Erythroblast (primary cell): Measurements from ENCODE around the gene DLEC1.

ENCODE experiments used
- GATA1 ChIP-seq: IDR thresholded peaks from 2 replicates; pipeline ENCODE4 v1.6.1; 2011; ENCODE audit warnings: low read depth, mild to moderate bottlenecking, control low read depth, low read length, moderate library complexity
- POLR2A ChIP-seq: IDR thresholded peaks from 2 replicates; pipeline ENCODE4 v1.6.1; 2011; ENCODE audit warnings: mild to moderate bottlenecking, low read length

DNA sequence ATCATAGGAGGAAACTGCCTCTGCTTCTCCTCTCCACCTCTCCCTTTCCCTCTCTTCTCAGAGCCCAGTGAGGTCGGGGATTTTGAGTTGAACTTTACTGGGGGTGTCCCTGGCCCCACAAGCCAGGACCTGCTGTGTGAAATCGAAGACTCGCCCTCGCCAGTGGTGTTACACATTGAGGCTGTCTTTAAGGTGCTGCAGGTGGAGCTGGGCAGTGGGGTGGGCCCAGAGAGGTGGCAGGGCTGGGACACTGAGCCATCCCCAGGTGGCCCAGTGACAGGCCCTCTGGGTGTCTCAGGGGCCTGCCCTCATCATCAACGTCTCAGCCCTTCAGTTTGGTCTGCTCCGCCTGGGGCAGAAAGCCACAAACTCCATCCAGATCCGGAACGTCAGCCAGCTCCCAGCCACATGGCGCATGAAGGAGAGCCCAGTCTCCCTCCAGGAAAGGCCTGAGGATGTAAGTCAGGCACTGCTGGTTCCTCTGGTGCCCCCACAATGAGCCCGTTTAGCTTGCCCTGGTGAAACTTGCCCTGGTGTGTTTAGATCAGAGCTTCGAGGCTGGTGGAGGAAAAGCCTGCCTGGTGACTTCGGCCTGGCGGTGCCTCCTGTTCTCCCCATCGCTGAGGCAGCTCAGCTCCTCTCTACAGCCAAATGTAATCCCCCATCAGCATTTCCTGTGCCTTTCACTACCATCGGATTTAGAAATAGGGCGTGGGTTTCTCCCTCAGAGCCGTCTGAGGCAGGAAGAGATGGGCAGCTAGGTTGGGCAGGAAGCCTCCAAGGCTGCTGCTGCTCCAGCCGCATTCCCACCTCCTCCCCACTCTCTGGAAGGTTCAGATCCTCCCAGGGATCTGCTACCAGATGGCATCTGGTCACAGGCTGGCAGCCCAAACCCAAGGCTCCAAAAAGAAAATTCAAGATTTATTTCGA lies 58.7 kb downstream of the DLEC1 start:
- TF ChIP-seq POLR2A = no peak
- no peak for TF ChIP-seq GATA1
